Right lobe of liver (tissue), 6 donors: ENCODE data around the gene ELOVL6. TPM values are rescaled to one million over a fixed set of nuclear protein-coding genes. Genes with fewer than 3 reads are reported as not detected.
"Not testable (repeated sequence)": the region's sequence is repeated elsewhere in the genome, so short reads cannot be mapped to it uniquely, and the experiment has no call there.

Source experiments
- ATAC-seq, 4 donors: fragments of 200-7000 bp; cut with Tn5 transposase; one replicate each; pipeline ENCODE4 v1.9.1; 2020; ENCODE audit warnings: mild to moderate bottlenecking in 4 of 4, moderate library complexity in 4 of 4
- DNase-seq, 3 donors: peaks; one replicate each; pipeline ENCODE4 v3.0.0-alpha.2; 2020
- H3K27ac ChIP-seq, 3 donors: fragments of 200-600 bp; one replicate each; pipeline ENCODE4 v1.8.0; 2022
- H3K27me3 ChIP-seq, 2 donors: fragments of 200-600 bp; one replicate each; pipeline ENCODE4 v1.8.0; 2022
- H3K36me3 ChIP-seq, 4 donors: fragments of 200-600 bp; sonication (generic) in 1 of 4; one replicate each; pipeline versions ENCODE4 v1.5.1 to v1.8.0; 2017 to 2022; ENCODE audit warnings: control low read depth in 1 of 4
- H3K4me1 ChIP-seq, 4 donors: fragments of 200-600 bp; sonication (generic) in 1 of 4; one replicate each; pipeline versions ENCODE4 v1.5.1 to v1.8.0; 2017 to 2022; ENCODE audit warnings: control low read depth in 1 of 4
- H3K4me3 ChIP-seq, 3 donors: fragments of 200-600 bp; one replicate each; pipeline ENCODE4 v1.8.0; 2022
- H3K9me3 ChIP-seq, 4 donors: fragments of 200-600 bp; sonication (generic) in 1 of 4; one replicate each; pipeline versions ENCODE4 v1.5.1 to v1.8.0; 2017 to 2022; ENCODE audit warnings: control low read depth in 1 of 4
- CTCF ChIP-seq, 4 donors: fragments of 200-600 bp in 3 of 4; fragments of 450-650 bp in 1 of 4; IDR thresholded peaks; one replicate each; pipeline versions ENCODE4 v1.5.1 to v1.8.0; 2016 to 2022; ENCODE audit warnings: antibody characterized with exemption in 4 of 4, mild to moderate bottlenecking in 2 of 4
- POLR2A ChIP-seq: fragments of 450-650 bp; IDR thresholded peaks from one replicate; pipeline ENCODE4 v1.6.1; 2017; ENCODE audit warnings: antibody characterized with exemption, mild to moderate bottlenecking
- WGBS: methylation state at CpG from one replicate; pipeline ENCODE4 v1.1.6; 2018; ENCODE audit warnings: low coverage, low lambda C conversion rate; ENCODE audit not compliant: insufficient coverage; ENCODE audit errors: missing lambda C conversion rate; 5-methylcytosine and 5-hydroxymethylcytosine counted together
- intact Hi-C, 2 donors: fragments of 100-400 bp; cut with DNase I; formaldehyde crosslinking; loops; one replicate each; pipeline versions ENCODE4 v1.11.2 to v1.14.1; 2022
- total RNA-seq, 6 experiments: library from RNA; depleted of rRNA in 2 of 6; stranded (reverse); fragments of >200 nt in 2 of 6; fragmentation: NEBNext Ultra II Directional in 3 of 6; extraction: Animal tissue kit (Norgen Biotek cat#: 25700) in 3 of 6; gene quantifications; one replicate each; pipeline versions ENCODE4 v1.1.0 to v1.2.4, GENCODE V29; 2016 to 2023
- donor health status: DM: no; HTN: yes; CAD: no.
- donor health status: DM: no; HTN: no; CAD: no.
- donor health status: DM: no; HTN: no; CAD: no.
- donor health status: DM: no; HTN: yes; CAD: no.
- donor health status: DM: no; HTN: yes; CAD: no.

ELOVL6 gene
- total RNA-seq, 6 experiments from 2014 or later: 21.5 to 94.8 (median 31.2) TPM

- 83% methylated on average over 2 of the region's 2 CpGs for WGBS
- no peaks in the 10 kb centered on the region for H3K4me1 ChIP-seq
- TF ChIP-seq POLR2A (no peak), CTCF (IDR thresholded peaks at IDR 0.05) (no peak)
- no peaks in the 10 kb centered on the region for H3K36me3 ChIP-seq
- no peak overlapping the region for H3K27ac ChIP-seq
- ATAC-seq (no peak), DNase-seq (no peak)
- H3K4me3 ChIP-seq: no peak overlapping the region
- no peaks in the 10 kb centered on the region for H3K27me3 ChIP-seq
- intact Hi-C loops: no loop called here
- no peaks in the 10 kb centered on the region for H3K9me3 ChIP-seq
Measured at GRCh38 chr4:110224142-110224541, 25.7 kb upstream of the ELOVL6 start.

- ATAC-seq, DNase-seq, H3K4me3 ChIP-seq, H3K27ac ChIP-seq, H3K4me1 ChIP-seq, H3K9me3 ChIP-seq, H3K27me3 ChIP-seq, H3K36me3 ChIP-seq, intact Hi-C loops: not testable (repeated sequence)
- WGBS: 100% methylated on average over 1 of the region's 1 CpG
Measured at GRCh38 chr4:110218935-110219334, 20.5 kb upstream of the ELOVL6 start.

GRCh38 chr4:110217181-110217580, 18.8 kb upstream of the ELOVL6 start:
- H3K27me3 ChIP-seq, H3K27ac ChIP-seq, H3K4me1 ChIP-seq, H3K36me3 ChIP-seq, H3K9me3 ChIP-seq, ATAC-seq, H3K4me3 ChIP-seq, intact Hi-C loops, DNase-seq: not testable (repeated sequence)
- 81% methylated on average over 3 of the region's 4 CpGs for WGBS

- intact Hi-C loops: no loop called here
Measured at GRCh38 chr4:110216129-110216528, 17.7 kb upstream of the ELOVL6 start.

GRCh38 chr4:110211770-110212061, 13.3 kb upstream of the ELOVL6 start:
- no peak overlapping the region for H3K27ac ChIP-seq
- intact Hi-C loops: no loop called here
- no peak for DNase-seq
- no peaks in the 10 kb centered on the region for H3K9me3 ChIP-seq
- 65% methylated on average over 2 of the region's 2 CpGs for WGBS
- peaks cover 0 to 28% (median 11%) of the 10 kb centered on the region in 4 donors for H3K4me1 ChIP-seq
- ATAC-seq: no peak
- no peaks in the 10 kb centered on the region for H3K36me3 ChIP-seq
- H3K27me3 ChIP-seq: no peaks in the 10 kb centered on the region
- TF ChIP-seq POLR2A (no peak), CTCF (IDR thresholded peaks at IDR 0.05) (no peak)
- no peak overlapping the region for H3K4me3 ChIP-seq

More at GRCh38 chr4:110216129-110216528, 17.7 kb upstream of the ELOVL6 start:
- TF ChIP-seq CTCF (IDR thresholded peaks at IDR 0.05) (no peak), POLR2A (no peak)
- no peak for DNase-seq
- Histone ChIP-seq H3K4me1 (no peaks in the 10 kb centered on the region), H3K27me3 (no peaks in the 10 kb centered on the region), H3K36me3 (no peaks in the 10 kb centered on the region), H3K4me3 (no peak overlapping the region), H3K9me3 (no peaks in the 10 kb centered on the region), H3K27ac (no peak overlapping the region)
- WGBS: 77% methylated on average over 5 of the region's 6 CpGs
- no peak for ATAC-seq
